Middle frontal gyrus (tissue), 1 donor: ENCODE data around the gene INS.

ENCODE experiments used
- DNase-seq: peaks from one replicate; pipeline ENCODE4 v3.0.0-alpha.2; 2015; ENCODE audit warnings: low spot score; ENCODE audit errors: extremely low spot score

The INS gene

GRCh38 chr11:2165571-2165970, 4.6 kb upstream of the INS start:
- no peak for DNase-seq

- no peak for DNase-seq
Observed at GRCh38 chr11:2164861-2165555, 4.0 kb upstream of the INS start.

- no peak for DNase-seq
Observed at GRCh38 chr11:2164081-2164480, 3.1 kb upstream of the INS start.

GRCh38 chr11:2163428-2163978, 2.5 kb upstream of the INS start:
- no peak for DNase-seq

GRCh38 chr11:2159536-2160413, 1.2 kb downstream of the INS start:
- DNase-seq: no peak

- DNase-seq: no peak
Observed at GRCh38 chr11:2158966-2159365, 2.0 kb downstream of the INS start.

GRCh38 chr11:2158296-2158737, 2.7 kb downstream of the INS start:
- DNase-seq: no peak

- no peak for DNase-seq
Observed at GRCh38 chr11:2157294-2158040, 3.5 kb downstream of the INS start.

- peak; percentile 56 for DNase-seq
Observed at GRCh38 chr11:2156416-2157182, 4.4 kb downstream of the INS start.

- no peak for DNase-seq
Observed at GRCh38 chr11:2155511-2155910, 5.5 kb downstream of the INS start.

GRCh38 chr11:2154889-2155288, 6.1 kb downstream of the INS start:
- DNase-seq: no peak

- no peak for DNase-seq
Observed at GRCh38 chr11:2154195-2154585, 6.8 kb downstream of the INS start.

- no peak for DNase-seq
Observed at GRCh38 chr11:2153581-2154194, 7.3 kb downstream of the INS start.

GRCh38 chr11:2151500-2152257, 9.3 kb downstream of the INS start:
- peak; percentile 76 for DNase-seq

- no peak for DNase-seq
Observed at GRCh38 chr11:2149864-2150847, 10.9 kb downstream of the INS start.

GRCh38 chr11:2149460-2149859, 11.5 kb downstream of the INS start:
- no peak for DNase-seq

GRCh38 chr11:2148595-2148994, 12.4 kb downstream of the INS start:
- no peak for DNase-seq

GRCh38 chr11:2147391-2147790, 13.6 kb downstream of the INS start:
- DNase-seq: no peak

- DNase-seq: no peak
Observed at GRCh38 chr11:2146051-2146450, 15.0 kb downstream of the INS start.
